HG02759 (cell line): Measurements from ENCODE around the gene APC2.
"Not testable (repeated sequence)": the region's sequence is repeated elsewhere in the genome, so short reads cannot be mapped to it uniquely, and the experiment has no call there.

Source experiments
- ATAC-seq: cut with Tn5 transposase; IDR thresholded peaks from one replicate; pipeline ENCODE4 v1.9.1; 2021; ENCODE audit warnings: mild to moderate bottlenecking, moderate library complexity; ENCODE audit not compliant: unreplicated experiment

APC2 gene

DNA sequence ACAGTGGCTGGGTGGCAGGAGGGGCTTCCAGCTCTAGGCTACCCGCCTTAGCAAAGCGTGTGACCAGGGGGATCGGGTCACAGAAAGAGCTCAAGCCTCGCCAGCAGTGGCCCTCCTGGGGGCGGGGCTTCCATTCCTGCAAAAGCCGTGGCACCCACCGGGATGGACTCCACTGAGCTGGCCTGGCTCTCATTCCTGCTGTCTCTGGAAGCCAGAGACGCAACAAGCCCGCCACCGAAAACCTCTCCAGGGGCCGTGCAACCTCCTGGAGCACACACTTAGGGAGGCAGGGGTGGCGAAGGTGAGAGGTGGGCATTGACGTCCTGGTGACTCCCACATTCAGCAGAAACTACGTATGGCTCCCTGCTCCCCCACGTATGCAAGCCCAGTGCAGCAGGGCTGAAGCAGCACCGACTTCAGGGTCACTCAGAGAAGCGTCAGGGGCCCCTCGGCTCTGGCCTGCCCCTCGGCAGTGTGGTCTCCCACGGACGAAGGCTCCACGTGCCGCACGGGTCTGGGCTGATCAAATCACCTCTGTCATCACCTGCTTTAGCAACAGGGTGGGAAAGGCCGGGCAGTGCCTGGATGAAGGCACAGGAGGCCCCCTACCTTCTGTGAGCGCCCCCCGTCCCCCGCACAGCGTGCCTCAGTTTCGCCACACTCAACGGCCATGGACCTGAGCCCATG is 26.0 kb downstream of the APC2 start:
- ATAC-seq: no peak

DNA sequence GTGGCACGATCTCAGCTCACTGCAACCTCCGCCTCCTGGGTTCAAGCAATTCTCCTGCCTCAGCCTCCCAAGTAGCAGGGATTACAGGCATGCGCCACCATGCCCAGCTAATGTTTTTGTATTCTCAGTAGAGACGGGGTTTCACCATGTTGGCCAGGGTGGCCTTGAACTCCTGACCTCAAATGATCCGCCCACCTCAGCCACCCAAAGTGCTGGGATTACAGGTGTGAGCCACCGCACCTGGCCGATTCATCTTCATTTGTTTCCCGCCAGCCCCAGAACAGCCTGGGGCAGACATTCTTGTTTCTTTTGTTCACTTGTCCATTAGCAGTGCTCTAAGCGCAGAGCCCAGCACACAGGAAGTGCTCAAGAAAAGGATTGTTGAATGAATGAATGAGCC is 27.1 kb downstream of the APC2 start:
- not testable (repeated sequence) for ATAC-seq

DNA sequence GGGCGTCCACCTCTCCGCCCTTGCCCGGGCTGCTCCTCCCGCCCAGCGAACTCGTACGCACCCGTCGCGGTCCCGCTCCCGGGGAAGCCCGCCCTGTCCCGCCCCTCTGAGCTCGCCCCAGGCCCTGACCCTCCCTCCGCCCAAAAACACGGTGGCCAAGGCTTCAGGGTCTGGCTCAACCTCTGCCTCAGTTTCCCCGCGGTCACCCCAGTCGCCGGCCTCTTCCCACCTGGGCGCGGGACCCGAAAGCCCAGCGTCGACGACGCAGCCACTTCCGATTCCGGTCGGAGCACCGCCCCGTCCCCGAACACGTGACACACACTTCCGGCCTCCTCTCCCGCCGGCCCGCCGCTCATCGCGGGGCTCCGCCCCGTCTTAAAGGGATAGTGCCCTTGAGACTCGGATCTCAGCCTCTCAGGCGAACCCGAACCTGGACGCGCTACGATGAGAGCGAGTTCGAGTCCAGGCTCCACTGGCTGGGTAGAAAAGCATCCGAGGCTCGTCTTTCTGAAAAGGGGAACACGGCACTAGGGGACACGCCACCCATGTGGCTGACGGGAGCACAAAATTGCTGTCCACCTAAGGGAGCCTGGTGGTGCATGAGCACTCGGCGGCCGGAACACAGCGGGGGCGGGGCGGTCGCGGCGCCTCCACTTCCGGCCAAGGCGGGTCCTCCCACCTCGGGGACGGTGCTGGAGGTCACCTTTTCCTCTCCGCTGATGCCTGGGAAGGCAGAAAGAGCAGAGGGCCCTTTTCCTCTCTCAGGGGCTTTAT is 29.2 kb downstream of the APC2 start, which contains the start of gene C19orf25:
Gene C19orf25, minus strand, starts transcription at position 282 of the 774 bp plus-strand sequence. CDS start 312 bp downstream, outside the sequence.
- ATAC-seq: peak; percentile 90

DNA sequence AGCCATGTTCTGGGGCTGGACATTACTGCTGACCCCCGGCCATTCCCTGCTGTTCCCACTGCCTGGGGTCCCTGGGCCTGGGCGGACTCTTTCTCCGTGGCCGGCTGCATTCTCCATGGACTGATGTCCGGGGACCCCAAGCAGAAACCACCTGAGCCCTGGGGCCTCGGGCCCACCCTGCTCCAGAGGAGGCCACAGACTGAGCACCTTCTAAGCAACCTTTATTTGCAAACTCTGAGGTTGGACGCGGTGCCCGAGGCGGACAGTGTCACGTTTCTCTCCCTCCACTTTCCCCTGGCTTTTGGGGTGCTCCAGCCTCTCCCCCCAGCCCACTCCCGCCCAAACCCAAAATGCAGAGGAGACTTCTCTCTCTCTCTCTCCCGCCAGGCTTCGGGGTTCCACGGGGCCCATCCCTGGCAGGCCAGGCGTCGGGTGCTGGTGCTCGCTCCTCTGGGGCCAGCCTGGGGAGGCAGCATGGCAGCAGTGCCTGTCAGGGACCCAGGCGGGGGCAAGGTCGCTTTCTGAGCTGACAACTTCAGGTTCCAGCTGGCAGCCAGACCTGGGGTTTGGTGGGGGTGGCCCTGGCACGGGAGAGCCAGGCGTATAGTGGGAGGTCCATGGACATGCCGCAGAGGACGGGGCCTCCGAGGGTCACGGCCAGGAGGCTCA is 31.4 kb downstream of the APC2 start:
- ATAC-seq: no peak

DNA sequence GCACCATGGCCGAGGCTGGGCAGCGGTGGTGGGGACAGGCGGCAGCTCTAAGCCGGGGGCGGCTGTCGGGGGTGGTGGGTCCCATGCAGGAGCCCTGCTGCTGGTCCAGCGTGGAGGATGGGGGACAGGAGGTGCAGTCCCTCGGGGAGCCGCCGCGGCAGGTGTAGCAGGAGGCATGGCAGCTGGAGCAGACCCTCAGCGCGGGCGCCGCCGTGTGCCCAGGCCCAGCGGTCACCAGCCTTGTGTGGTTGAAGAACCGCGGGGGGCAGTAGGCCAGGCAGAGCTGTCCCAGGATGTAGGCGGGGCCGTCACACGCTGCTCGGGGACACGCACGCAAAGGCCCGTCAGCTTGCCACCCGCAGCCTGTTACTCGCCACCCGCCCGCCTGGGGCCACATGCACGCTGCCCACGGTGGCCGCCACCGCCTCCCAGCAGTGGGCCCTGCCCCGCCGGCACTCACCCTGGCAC is 32.0 kb downstream of the APC2 start:
- ATAC-seq: no peak

DNA sequence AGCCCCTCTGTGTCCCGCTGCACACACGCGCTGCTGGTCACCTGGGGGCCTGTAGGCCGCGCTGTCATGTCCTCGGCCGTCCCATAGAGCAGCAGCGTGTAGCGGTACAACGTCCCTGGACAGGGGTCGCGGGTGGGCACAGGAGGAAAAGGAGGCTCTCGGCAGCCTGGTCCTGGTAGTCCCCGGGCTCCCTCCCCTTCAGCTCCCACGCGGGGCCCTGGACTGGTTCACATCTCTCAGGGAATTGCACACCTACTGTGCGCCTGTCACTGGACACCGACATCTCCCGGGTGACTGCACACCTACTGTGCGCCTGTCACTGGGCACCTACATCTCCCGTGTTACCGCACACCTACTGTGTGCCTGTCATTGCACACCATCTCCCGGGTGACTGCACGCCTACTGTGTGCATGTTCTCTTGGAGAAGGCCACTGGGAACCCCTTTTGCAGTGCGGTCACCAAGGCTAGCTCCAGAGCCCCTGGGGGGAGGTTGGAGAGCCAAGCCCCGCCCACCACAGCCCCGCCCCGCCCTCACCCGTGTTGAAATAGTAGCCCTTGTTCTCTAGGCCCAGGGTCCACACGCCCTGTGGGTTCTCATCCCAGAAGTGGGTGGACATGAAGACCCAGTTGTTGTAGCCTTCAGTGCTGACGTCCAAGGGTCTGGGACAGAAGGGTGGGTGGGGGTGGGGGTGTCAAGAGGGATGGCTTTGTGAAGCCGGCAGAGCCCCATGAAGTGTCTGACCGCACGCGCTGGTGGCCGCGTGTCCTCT is 32.6 kb downstream of the APC2 start:
- no peak for ATAC-seq

DNA sequence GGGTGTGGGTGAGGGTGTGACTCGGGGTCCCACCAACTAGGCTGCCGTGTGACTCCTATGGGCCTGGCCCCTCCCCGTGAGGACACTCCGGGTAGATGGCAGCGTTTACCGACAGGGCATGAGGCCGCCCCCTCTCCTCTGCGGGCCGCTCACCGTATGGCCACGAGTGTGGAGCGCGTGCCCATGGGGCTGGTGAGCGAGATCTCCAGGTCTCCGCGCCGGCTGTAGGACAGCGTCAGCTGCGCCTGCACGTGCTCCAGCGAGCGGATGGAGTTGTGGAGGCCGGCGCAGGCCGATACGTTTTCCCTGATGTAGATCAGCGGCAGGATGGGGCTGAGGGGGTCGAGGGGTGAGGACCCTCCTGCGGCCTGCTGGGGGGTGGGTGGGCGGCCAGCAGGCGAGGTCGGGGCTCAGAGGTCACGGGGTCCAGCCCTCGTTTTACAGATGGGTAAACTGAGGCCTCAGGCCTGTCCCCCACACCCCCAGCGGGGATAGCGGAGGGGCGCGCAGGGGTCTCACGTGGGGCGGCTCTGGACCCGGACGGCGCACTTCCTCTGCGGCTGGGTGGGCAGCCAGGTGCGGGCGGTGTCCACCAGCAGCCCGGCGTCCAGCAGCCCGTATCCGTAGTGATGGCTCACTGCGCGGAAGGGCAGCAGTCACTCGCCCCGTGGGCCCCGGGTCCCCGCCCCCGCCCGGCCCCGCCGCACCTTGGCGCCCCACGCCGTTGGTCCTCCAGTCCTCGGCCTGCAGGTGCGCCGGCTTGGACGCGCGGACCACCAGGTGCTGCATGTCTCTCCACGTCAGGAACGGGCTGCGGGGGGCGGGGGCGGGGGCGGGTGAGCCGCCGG is 33.4 kb downstream of the APC2 start:
- ATAC-seq: no peak

DNA sequence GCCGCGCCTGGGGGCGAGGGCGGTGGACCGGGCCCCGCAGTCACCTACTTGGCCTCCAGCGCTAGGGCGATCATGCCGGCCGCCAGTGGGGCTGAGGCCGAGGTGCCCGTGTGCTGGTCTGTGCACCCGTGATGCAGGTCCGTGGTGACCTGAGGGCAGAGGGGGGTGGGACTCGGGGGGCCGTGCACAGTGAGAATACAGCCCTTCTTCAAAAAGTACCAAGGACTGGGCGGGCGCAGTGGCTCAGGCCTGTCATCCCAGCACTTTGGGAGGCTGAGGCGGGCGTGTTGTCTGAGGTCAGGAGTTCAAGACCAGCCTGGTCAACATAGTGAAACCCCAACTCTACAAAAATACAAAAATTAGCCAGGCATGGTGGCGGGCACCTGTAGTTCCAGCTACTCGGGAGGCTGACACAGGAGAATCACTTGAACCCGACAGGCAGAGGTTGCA is 34.1 kb downstream of the APC2 start:
- no peak for ATAC-seq

DNA sequence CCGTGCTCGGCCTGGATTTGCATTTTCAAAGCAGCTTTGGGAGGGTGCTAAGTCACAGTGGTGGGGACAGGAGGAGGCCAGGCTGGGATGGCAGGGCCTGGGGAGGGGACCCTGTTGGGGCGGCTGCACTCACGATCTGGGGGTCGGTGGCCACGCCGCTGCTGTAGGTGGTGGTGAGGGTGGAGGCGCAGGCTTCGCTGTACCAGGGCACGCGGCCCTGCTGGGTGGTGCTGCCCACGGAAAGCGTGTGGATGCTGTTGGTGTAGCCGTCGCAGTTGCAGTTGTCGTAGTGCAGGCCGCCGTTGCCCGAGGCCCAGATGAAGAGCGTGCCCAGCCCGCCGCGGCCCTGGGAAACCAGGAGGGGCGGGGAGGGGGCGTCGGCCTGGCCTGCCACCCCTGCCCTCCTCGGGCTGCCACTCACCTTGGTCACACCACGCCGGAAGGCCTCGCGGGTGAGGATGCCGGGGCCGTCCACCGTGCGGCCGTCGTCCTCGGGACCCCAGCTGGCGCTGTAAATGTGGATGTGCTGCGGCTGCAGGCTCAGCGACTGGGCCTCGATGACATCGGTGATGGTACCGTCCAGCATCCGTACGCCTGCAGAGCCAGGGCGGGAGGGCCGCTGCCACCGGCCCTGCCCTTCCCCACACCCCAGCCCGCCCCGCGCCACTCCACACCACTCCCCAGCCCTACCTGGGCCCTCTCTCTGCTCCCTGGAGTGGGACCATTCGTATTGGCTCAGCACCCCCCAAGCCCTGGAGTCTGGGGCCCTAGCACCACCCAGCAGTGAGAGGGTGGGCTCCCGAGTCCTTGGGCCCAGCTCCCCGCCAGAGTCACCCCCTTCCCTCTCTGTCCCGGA is 37.0 kb downstream of the APC2 start:
- ATAC-seq: no peak

DNA sequence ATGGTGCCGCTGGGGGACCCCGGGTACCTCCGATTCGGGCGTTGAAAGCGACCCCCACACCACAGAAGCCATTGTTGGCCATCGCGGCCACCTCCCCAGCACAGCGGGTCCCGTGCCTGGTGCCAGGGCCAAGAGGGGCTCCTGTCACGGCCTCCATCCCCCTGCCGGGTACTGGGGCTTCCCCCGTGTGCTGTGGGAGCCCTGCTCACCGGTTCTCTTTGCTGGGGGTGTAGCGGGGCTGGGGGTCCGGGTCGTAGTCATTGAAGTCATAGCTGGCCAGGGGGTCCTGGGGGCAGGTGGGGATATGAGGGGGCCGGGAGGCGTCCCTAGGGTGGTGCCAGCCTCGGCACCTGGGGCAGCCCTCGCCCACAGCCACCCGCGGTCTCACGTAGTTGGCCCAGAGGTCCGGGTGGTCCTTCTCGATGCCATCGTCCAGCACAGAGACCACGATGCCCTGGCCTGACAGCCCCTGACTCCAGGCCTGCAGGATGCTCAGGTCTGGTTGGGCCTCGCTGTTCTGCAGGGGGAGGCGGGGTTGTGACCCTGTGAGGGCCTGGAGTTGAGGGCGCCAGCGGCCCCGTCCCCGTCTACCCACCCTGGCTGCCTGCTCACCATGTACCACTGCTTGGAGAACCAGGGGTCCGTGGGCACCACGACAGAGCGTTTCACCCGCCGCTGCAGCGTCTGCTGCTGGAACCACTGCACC is 37.8 kb downstream of the APC2 start:
- no peak for ATAC-seq

DNA sequence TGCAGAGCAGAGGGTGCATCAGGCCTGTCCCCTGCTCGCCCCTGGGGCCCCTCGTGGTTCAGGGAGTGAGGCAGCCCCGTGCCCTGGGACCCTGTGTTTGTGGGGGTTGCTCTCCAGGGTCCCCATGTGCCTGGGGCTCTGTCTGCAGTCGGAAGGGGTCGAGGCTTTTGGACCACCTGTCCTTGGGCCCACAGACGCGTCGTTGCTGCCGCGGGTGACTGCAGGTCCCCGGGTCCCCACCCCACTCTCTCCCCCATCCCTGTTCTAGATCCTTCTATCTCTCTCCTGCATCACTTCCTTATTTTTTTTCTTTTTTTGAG is 38.3 kb downstream of the APC2 start:
- no peak for ATAC-seq

DNA sequence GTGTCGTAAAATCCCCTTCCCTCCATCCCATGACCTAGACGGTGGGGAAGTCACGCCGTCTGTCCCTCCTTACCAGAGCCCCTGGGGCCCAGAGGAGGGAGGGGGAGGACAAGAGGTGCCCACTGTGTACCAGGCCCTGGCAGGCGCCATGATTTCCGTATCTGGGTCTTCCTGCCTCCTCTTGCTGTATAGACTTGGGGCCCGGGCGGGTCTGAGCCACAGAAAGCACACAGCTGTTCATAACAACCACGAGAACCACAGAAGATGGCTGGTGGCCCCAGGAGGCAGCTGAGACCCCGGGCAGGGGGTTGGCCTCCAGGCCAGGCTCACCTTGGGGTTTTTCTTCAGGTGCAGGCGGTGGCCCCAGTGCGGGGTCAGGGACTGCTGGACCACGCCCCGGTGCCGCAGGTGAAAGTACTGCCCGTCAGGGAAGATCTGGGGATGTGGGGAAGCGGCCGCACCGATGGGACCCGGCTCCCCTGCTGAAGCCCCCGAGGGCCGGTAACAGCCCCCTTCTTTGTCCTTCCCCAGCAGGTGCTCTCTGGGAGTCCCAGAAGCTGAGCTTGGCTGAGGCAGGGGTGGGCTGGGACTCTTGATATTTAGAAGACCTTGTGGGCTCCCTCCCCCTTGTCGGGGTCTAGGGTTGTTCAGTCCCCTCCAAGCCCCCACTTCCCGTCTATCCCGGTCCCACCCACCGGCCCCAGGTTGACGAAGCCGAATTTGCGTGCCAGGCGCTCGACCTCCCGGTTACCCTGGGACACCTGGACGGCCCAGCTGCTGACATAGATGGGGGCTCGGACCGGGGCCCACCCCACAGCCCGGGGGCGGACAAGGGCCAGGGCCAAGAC is 39.8 kb downstream of the APC2 start:
- no peak for ATAC-seq

DNA sequence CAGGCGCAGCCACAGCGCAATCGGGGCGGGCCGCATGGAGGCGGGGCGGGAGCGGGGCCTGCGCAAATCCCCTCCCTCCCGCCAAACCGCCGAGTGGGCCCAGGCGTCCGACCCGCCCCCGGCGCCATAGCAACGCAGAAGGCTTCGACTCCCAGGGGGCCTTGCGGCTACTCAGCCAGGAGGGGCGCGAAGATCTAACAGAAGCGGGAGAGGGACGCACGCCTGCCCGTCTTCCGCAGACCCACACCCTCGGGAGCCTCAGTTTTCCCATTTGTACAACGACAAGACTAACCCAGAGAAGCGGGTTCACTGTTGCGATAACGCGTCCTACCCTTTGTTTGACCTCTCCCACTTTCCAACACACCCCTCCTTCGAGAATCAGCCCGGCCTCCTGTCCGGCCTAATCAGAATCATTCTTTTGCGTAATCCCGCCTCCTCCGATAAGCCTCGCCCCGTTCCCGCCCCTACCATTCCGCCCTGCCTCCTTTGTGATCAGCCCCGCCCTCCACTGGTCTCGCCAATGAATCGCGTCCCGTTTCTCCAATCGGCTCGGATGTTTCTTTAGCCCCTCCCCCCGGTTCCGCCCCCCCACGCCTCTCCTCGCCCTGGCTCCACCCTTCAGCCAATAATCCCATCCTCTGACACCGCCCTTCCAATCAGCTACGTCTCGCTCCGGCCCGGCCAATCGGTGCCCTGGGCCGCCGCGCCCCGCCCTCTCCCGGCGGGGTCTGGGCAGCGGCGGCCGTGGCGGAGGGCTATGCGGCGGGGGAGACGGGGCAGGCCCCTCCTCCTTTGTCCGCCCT is 40.6 kb downstream of the APC2 start, which contains the start of gene PCSK4:
Gene PCSK4, minus strand, starts transcription at position 40 of the 803 bp plus-strand sequence. Its CDS starts 4 bp downstream, at position 36.
- ATAC-seq: peak; percentile 83

DNA sequence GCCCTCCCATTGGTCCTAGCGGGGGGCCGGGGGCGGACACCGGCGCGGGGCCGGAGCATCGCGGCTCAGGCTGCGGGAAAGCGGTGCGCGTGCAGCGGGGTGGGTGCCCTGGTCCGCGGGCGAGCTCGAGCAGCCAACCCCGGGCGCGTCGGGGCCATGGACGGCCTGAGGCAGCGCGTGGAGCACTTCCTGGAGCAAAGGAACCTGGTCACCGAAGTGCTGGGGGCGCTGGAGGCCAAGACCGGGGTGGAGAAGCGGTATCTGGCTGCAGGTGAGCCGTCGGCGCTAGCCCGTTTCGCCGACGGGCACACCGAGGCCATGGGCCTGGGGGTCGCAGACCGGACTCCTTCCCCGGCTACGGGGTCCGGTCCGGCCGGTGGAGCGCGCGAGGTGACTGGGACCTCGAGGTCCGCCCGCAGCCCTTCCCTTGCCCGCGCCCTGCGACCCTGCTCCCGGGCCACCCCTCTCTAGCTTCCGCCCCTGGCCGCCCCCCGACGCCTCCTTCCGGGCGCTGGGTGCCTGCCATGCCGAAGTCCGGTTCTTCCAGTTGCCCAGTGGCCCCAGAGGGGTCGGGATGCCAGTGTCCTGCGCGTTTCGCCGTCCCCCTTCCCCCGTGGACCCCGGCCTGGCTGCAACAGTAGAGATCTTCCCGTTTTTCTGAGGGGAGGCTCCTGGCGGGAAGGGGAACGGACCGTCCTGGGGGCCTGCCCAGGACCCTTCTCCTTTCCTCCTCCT is 41.4 kb downstream of the APC2 start, which contains the start of gene REEP6:
Gene REEP6, plus strand, starts transcription at position 68 of the 735 bp plus-strand sequence. Its CDS starts 89 bp downstream, at position 157.
- no peak for ATAC-seq

DNA sequence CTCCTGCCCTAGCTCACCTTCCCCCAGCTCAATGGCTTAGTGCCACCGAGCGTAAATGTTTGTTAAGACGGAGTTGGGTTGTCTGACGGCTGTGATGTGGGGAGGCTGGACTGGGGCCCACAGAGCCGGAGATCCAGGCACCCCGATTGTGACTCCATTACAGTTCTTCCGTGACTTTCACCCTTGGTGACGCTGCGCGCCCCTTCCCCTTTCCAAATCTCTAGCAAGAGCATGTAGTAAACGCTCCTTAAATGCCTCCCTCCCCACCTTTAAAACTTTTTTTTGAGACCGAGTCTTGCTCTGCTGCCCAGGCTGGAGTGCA is 41.9 kb downstream of the APC2 start:
- no peak for ATAC-seq

DNA sequence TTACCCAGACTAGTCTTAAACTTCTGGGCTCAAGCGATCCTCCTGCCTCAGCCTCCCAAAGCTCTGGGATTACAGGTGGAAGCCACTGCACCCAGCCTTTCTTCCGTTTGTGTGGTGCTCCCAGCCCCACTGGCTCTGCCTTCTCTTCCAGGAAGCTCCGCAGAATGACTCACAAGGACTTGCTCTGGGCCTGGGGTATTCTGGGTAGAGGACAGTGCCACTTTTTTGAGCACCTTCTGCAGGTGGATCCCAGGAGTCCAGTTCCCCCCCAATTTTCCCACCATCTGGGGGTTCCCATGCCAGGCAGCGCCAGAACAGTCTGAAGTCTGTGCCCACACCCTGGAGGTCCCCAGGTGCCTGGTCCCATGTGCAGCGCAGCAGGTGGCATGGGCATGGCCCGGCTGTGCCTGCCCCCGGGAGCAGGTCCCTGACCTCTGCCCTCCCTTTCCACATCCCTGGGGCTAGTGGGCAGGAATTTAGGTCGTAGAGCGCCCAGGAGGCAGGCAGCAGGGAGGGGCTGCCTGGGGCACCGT is 42.6 kb downstream of the APC2 start:
- ATAC-seq: no peak
